Posterior vena cava (tissue), 2 donors: ENCODE measurements around the gene TTBK1. TPM values are rescaled to one million over a fixed set of nuclear protein-coding genes. Genes with fewer than 3 reads are reported as not detected.

Experiments
- DNase-seq: peaks from one replicate; pipeline ENCODE4 v3.0.0-alpha.2; 2020; ENCODE audit warnings: low spot score
- intact Hi-C, 2 donors: fragments of 100-400 bp; cut with DNase I; formaldehyde crosslinking; loops; one replicate each; pipeline versions ENCODE4 v1.14.1 to v1.14.2; 2022 to 2023
- total RNA-seq, 2 donors: library from RNA; stranded (reverse); fragmentation: NEBNext Ultra II Directional; extraction: Animal tissue kit (Norgen Biotek cat#: 25700); gene quantifications; one replicate each; pipeline ENCODE4 v1.2.1, GENCODE V29; 2021
- donor health status: DM: yes; HTN: yes; CAD: no.
- donor health status: DM: yes; HTN: yes; CAD: no.

TTBK1 gene
- total RNA-seq, 2 donors from 2014 or later = 0.09 to 0.14 TPM

DNA sequence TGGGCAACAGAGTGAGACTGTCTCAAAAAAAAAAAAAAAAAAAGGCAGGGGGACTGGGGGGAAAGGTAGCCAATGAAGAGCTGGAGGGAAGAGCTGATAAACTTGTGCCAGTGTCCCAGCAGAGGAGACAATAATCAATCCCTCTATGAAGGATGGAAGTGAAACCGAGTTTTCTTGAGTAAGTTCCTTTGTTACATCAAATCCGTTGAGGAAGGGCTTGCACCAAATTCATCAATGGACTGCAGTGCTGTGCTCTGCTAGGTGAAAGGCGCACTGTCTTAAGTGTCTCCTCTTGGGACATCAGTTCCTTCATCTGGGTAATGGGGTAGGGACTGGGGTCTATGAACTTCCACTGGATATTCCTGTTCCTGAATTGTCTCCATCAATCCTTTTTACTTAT is 68.4 kb downstream of the TTBK1 start:
- intact Hi-C loops = no loop called here
- DNase-seq = no peak

DNA sequence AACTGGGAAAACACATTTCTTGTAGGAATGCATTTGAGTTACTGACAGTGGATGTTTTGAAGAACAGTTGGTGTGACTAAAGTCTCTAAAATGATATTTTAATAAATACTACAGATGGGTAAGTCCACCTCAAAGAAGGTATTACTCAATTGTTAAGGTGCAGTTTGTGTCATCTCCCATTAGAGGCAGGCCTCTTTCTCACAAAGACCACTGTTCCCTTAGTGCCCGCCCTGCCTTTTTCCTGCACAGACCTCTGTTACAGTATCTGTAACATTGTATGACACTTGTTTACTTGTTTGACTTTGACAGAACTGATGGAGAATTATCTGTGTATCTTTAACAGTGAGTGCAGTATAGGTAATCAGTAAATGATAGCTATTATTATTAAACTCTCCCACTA is 70.5 kb downstream of the TTBK1 start:
- DNase-seq = no peak
- intact Hi-C loops = no loop called here

DNA sequence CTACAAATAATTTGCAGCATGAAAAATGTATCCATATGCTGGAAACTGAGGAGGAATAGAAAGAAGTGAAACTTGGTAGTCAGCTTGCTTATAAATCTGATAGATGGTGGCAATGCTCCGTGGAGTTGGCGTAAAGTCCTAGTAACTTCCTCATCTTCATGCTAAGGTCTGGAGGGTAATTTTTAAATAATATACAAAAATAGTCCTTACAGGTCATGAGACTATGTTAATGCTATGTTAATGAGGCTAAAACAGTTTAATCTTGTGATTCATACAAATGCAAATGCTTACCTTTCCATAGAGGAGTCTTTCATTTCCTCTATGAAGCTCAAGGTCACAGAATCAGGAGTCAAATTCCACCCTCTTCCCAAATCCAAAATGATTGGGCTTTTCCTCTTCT is 74.7 kb downstream of the TTBK1 start:
- intact Hi-C loops = no loop called here
- DNase-seq = no peak

DNA sequence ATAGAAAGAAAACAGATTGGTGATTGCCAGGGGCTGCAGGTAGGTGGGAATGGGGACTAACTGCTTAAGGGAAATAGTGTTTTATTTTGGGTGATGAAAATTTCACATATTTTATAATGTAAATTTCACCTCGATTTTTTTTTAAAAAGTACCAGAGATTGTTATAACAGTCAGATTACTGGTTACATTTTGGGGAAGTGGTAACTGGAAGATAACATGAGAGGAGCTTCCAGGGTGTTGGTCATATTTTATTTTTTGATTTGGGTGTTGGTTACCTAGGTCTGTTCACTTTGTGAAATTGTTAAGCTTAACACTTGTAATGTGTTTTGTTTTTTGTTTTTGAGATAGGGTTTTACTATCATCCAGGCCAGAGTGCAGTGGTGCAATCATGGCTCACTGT is 82.6 kb downstream of the TTBK1 start:
- intact Hi-C loops = loop anchor here in 1 of 2 donors (10.0 kb wide), 1 partner anchor 141 kb away; the partner anchor contains the start of gene CUL9
- DNase-seq = no peak

DNA sequence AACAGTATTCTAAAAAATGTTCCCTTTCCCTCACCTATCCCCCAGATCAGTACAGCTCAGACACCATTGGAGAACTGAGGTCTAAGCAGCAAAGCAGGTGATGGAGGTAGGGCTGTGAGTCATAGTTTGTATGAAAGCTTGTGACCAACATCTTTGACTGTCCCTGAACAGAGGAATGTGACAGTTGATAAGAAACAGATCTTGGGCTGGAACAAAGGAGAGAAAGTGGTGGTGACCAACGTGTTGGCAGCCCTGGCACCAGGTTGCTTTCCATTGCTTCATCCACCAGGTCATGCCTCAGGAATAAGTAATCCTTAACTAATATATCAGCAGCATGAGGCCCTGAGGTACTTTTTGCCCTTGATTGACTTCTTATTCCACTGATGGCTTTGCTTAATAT is 85.2 kb downstream of the TTBK1 start:
- no peak for DNase-seq
- intact Hi-C loops = loop anchor here in 1 of 2 donors (10.0 kb wide), 1 partner anchor 144 kb away; the partner anchor contains the start of gene CUL9

DNA sequence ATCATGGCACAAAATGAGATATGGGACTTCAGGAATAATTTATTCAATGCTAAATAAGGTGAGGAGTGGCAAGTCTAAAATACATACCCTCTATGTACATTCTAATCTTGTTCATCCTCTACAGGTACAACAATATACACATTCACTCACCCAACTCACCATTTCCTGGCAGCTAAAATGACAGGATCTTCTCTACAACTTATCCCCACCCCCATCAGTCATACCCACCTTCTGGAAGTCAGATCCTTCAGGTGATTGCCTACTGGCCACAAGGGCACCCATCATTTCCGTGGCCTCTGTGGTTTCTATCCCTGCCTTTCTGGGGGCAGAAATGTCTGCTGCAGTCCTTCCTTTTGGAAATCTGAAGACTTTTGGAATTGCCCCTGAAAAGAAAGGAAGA is 88.2 kb downstream of the TTBK1 start:
- no peak for DNase-seq
- intact Hi-C loops = loop anchor here in 1 of 2 donors (10.0 kb wide), 1 partner anchor 67 kb away; no protein-coding TSS in a partner anchor

DNA sequence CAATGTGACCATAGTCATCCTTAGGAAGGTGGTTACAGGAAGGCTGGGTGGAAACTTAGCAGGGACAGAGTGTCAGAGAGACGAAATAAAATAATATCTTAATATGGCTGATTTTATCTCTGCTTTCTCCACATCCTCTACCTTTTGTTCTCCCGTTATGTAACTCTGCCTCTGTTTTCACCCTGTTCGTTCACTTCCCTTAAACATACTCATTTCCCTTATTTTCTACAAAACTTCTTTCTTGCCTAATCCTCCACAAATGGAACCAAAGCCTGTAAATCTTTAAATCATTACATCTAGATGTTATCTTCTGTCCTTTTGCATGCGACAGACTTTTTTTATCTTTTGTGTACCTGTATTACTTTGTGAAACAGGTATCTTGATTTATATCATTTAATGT is 88.6 kb downstream of the TTBK1 start:
- DNase-seq = no peak
- intact Hi-C loops = loop anchor here in 1 of 2 donors (10.0 kb wide), 1 partner anchor 67 kb away; no protein-coding TSS in a partner anchor

DNA sequence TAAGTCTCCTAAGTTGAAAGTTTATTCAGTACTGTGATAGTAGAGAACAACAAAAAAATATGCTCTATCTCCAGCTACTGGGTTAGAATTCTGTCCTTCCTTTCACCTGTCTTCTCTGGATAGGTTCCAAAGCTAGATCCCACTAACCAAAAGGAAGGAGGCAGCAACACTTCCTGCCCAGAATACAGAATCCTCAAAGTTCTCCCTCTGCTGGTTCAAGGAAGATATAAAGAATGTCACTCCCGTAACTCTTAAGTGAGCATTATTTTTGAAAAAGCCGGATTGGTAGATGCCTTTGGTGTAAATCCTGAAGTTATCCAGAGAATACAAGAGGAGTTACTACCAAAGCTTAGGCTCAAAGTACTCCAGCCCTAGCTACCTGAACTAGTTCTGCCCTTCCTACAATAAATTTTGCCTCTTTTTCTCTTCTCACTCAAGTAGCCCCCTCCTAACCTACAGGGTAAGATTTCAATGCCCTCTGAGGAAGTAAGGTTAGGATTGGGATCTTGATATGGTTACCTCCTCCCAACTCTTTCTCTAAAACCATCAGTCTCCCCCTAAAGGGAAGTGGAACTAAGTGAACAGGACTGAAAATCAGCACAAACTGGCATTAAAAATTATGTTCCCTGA is 91.3 kb downstream of the TTBK1 start:
- DNase-seq = no peak
- intact Hi-C loops = loop anchor here (2.0 to 10.0 kb wide), 2 partner anchors 70 to 72 kb away; no protein-coding TSS in a partner anchor

DNA sequence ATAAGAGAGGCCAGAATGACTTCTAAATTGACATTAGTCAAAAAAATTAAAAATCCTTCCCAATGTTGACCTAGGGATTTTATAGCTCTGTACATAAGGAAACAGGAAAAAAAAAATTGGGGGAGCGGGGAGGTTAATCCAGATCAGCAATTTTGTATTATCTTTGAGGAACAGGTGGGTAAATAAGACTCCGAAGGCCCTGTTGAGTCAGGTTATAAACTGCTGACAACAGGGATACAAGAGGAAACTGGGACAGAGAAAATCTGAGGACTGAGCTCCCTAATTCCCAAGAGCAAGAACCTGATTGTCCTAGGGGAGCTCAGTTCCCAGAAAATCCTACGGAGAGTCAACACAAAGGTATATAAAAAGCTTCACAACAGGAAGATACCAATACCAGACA is 92.2 kb downstream of the TTBK1 start:
- no peak for DNase-seq
- intact Hi-C loops = loop anchor here (2.0 to 10.0 kb wide), 2 partner anchors 71 to 73 kb away; no protein-coding TSS in a partner anchor

DNA sequence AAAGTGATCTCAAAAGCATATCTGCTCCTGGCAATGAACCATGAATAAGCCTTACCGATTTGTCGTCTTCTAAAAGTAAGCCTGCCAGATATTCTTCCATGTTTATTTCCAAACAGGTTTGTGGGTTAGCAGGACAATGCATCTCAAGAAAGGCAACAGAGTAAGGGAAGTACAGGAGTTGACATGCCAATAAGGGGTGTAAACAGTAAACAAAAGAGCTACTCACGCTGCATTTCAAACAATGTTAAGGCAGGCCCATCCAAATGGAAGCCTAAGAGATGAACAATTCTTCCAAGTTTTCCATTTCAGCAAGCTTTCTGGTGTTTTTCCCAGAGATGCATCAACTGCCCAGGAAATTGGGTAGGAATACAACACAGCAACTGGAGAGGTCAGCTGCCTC is 93.1 kb downstream of the TTBK1 start:
- no peak for DNase-seq

More for the DNA sequence above, 93.1 kb downstream of the TTBK1 start:
- intact Hi-C loops = loop anchor here in 1 of 2 donors (10.0 kb wide), 1 partner anchor 72 kb away; no protein-coding TSS in a partner anchor

Other genes starting within 250 kb of the TTBK1 start
- 10 to 100 TPM; 41.8 to 45.9 TPM for gene MEA1, start 229.5 kb upstream of the TTBK1 start, total RNA-seq
- 10 to 100 TPM; 43.7 to 44.1 TPM for gene KLHDC3, start 229.2 kb upstream of the TTBK1 start, total RNA-seq
- 10 to 100 TPM; 40.0 to 40.1 TPM for gene RRP36, start 221.9 kb upstream of the TTBK1 start, total RNA-seq
- 1 to 10 TPM; 9.3 to 9.9 TPM for gene CUL7, start 189.6 kb upstream of the TTBK1 start, total RNA-seq
- 10 to 100 TPM; 30.7 to 34.4 TPM for gene MRPL2, start 184.0 kb upstream of the TTBK1 start, total RNA-seq
- gene KLC4, start 183.8 kb upstream of the TTBK1 start, total RNA-seq = 10 to 100 TPM; 15.1 TPM
- 10 to 100 TPM in 1 of 2 donors, 1 to 10 TPM in 1; 3.0 to 10.3 TPM for gene PTK7, start 167.2 kb upstream of the TTBK1 start, total RNA-seq
- 10 to 100 TPM; 92.6 to 95.6 TPM for gene SRF, start 72.2 kb upstream of the TTBK1 start, total RNA-seq
- 10 to 100 TPM; 24.5 to 25.5 TPM for gene CUL9, start 61.3 kb upstream of the TTBK1 start, total RNA-seq
- 10 to 100 TPM; 24.5 to 42.5 TPM for gene DNPH1, start 14.0 kb upstream of the TTBK1 start, total RNA-seq
- gene SLC22A7, start 54.8 kb downstream of the TTBK1 start, total RNA-seq = not detected
- gene CRIP3, start 65.3 kb downstream of the TTBK1 start, total RNA-seq = 1 to 10 TPM in 1 of 2 donors, under 1 TPM in 1; 1.00 to 1.4 TPM
- 10 to 100 TPM; 11.2 to 13.9 TPM for gene ZNF318, start 126.2 kb downstream of the TTBK1 start, total RNA-seq
- gene ABCC10, start 184.1 kb downstream of the TTBK1 start, total RNA-seq = 10 to 100 TPM; 21.1 to 22.4 TPM
- gene DLK2, start 212.1 kb downstream of the TTBK1 start, total RNA-seq = under 1 TPM; 0.14 to 0.42 TPM
- 10 to 100 TPM; 23.4 to 25.4 TPM for gene TJAP1, start 234.1 kb downstream of the TTBK1 start, total RNA-seq